Smooth muscle cell (in vitro differentiated cells): Measurements from ENCODE around the gene HHAT. TPM values are rescaled to one million over a fixed set of nuclear protein-coding genes. Genes with fewer than 3 reads are reported as not detected.
A peak's percentile ranks its signal among the peaks of the same experiment; 100 is the strongest.

Experiments
- DNase-seq: peaks from one replicate; lab custom pipeline; 2025; ENCODE audit not compliant: unreplicated experiment; lab: John Stamatoyannopoulos, UW
- H2AFZ ChIP-seq: fragments of 200-600 bp; sonication (generic); 2 replicates; pipeline ENCODE4 v1.6.0; 2016; ENCODE audit warnings: antibody characterized with exemption, low read depth, mild to moderate bottlenecking
- H3F3A ChIP-seq: fragments of 200-600 bp; sonication (generic); 2 replicates; pipeline ENCODE4 v1.6.0; 2017; ENCODE audit warnings: antibody characterized with exemption, low read depth
- H3K27ac ChIP-seq: fragments of 200-600 bp; sonication (generic); 2 replicates; pipeline ENCODE4 v1.5.1; 2016; ENCODE audit warnings: low read depth, mild to moderate bottlenecking
- H3K27me3 ChIP-seq: fragments of 200-600 bp; sonication (generic); 2 replicates; pipeline ENCODE4 v1.6.1; 2016; ENCODE audit warnings: low read depth, mild to moderate bottlenecking
- H3K36me3 ChIP-seq: fragments of 200-600 bp; sonication (generic); 2 replicates; pipeline ENCODE4 v1.5.1; 2016; ENCODE audit warnings: low read depth
- H3K4me1 ChIP-seq: fragments of 200-600 bp; sonication (generic); 2 replicates; pipeline ENCODE4 v1.5.1; 2016; ENCODE audit warnings: low read depth
- H3K4me2 ChIP-seq: fragments of 200-600 bp; sonication (generic); 2 replicates; pipeline ENCODE4 v1.6.0; 2016; ENCODE audit warnings: mild to moderate bottlenecking
- H3K4me3 ChIP-seq: fragments of 200-600 bp; sonication (generic); 2 replicates; pipeline ENCODE4 v1.5.1; 2016; ENCODE audit warnings: mild to moderate bottlenecking
- H3K79me2 ChIP-seq: fragments of 200-600 bp; sonication (generic); 2 replicates; pipeline ENCODE4 v1.6.0; 2016; ENCODE audit warnings: low read depth, mild to moderate bottlenecking
- H3K9ac ChIP-seq: fragments of 200-600 bp; sonication (generic); 2 replicates; pipeline ENCODE4 v1.6.0; 2016; ENCODE audit warnings: low read depth
- H3K9me3 ChIP-seq: fragments of 200-600 bp; sonication (generic); replicated peaks from 2 replicates; pipeline ENCODE4 v1.5.1; 2016; ENCODE audit warnings: low read depth
- H4K20me1 ChIP-seq: fragments of 200-600 bp; sonication (generic); 2 replicates; pipeline ENCODE4 v1.6.0; 2016; ENCODE audit warnings: low read depth
- CTCF ChIP-seq: fragments of 200-600 bp; sonication (generic); IDR thresholded peaks from 2 replicates; pipeline ENCODE4 v1.5.1; 2017; ENCODE audit warnings: borderline replicate concordance, mild to moderate bottlenecking, antibody characterized with exemption; ENCODE audit not compliant: insufficient read depth, poor library complexity, severe bottlenecking
- WGBS: methylation state at CpG from one replicate; pipeline ENCODE4 v1.1.7; 2016; ENCODE audit warnings: low lambda C conversion rate; 5-methylcytosine and 5-hydroxymethylcytosine counted together
- polyA plus RNA-seq: library from polyadenylated mRNA; unstranded; fragments of >200 nt; fragmentation: Nextera tagmentation; extraction: Ambion mirVana; gene quantifications from 2 replicates; pipeline ENCODE4 v1.2.1, GENCODE V29; 2016
- total RNA-seq: library from RNA; depleted of rRNA; stranded (reverse); fragments of >200 nt; gene quantifications from 2 replicates; pipeline ENCODE4 v1.2.3, GENCODE V29; 2014

The HHAT gene
- total and polyA plus RNA-seq, 2 experiments from 2014 or later: 4.6 to 9.8 TPM

- no peak overlapping the region for H2AFZ ChIP-seq
- H3K9me3 ChIP-seq: no peaks in the 10 kb centered on the region
- no peak for DNase-seq
- H3K27me3 ChIP-seq: no peaks in the 10 kb centered on the region
- H3F3A ChIP-seq: no peaks in the 10 kb centered on the region
- 69% methylated on average over 6 of the region's 6 CpGs for WGBS
- H3K27ac ChIP-seq: peak overlapping the region; percentile 83
- TF ChIP-seq CTCF: no peak
- no peaks in the 10 kb centered on the region for H3K79me2 ChIP-seq
- no peaks in the 10 kb centered on the region for H3K36me3 ChIP-seq
- no peak overlapping the region for H3K4me2 ChIP-seq
- H3K4me3 ChIP-seq: no peak overlapping the region
- no peaks in the 10 kb centered on the region for H4K20me1 ChIP-seq
- H3K9ac ChIP-seq: no peak overlapping the region
- H3K4me1 ChIP-seq: peaks cover 9% of the 10 kb centered on the region
Observed at GRCh38 chr1:210372931-210373627, 44.4 kb downstream of the HHAT start.

- H3K9me3 ChIP-seq: no peaks in the 10 kb centered on the region
- H3K27ac ChIP-seq: peak overlapping the region; percentile 83
- peak overlapping the region; percentile 68 for H3K4me2 ChIP-seq
- H3K36me3 ChIP-seq: no peaks in the 10 kb centered on the region
- no peak overlapping the region for H2AFZ ChIP-seq
- no peaks in the 10 kb centered on the region for H3F3A ChIP-seq
- no peaks in the 10 kb centered on the region for H3K27me3 ChIP-seq
- WGBS: 50% methylated on average over 1 of the region's 1 CpG
- H3K79me2 ChIP-seq: no peaks in the 10 kb centered on the region
- peak overlapping the region; percentile 26 for H3K4me3 ChIP-seq
- H4K20me1 ChIP-seq: no peaks in the 10 kb centered on the region
- no peak overlapping the region for H3K9ac ChIP-seq
- peaks cover 11% of the 10 kb centered on the region for H3K4me1 ChIP-seq
- no peak for DNase-seq
- TF ChIP-seq CTCF: no peak
Observed at GRCh38 chr1:210373628-210373877, 44.9 kb downstream of the HHAT start.

- peak overlapping the region; percentile 68 for H3K4me2 ChIP-seq
- peak; percentile 93 for TF ChIP-seq CTCF
- H3F3A ChIP-seq: no peaks in the 10 kb centered on the region
- no peaks in the 10 kb centered on the region for H3K36me3 ChIP-seq
- 5% methylated on average over 9 of the region's 9 CpGs for whole genome bisulfite sequencing
- H3K4me3 ChIP-seq: peak overlapping the region; percentile 26
- H3K27me3 ChIP-seq: no peaks in the 10 kb centered on the region
- H4K20me1 ChIP-seq: no peaks in the 10 kb centered on the region
- peak overlapping the region; percentile 75 for H3K9ac ChIP-seq
- no peaks in the 10 kb centered on the region for H3K79me2 ChIP-seq
- no peak overlapping the region for H2AFZ ChIP-seq
- peaks cover 11% of the 10 kb centered on the region for H3K4me1 ChIP-seq
- no peaks in the 10 kb centered on the region for H3K9me3 ChIP-seq
- no peak for DNase-seq
- H3K27ac ChIP-seq: peak overlapping the region; percentile 83
Observed at GRCh38 chr1:210373878-210374599, 45.3 kb downstream of the HHAT start.

GRCh38 chr1:210374600-210374953 lies 45.9 kb downstream of the HHAT start:
- H3K4me1 ChIP-seq: peaks cover 11% of the 10 kb centered on the region
- H3K4me3 ChIP-seq: no peak overlapping the region
- no peak overlapping the region for H2AFZ ChIP-seq
- no peaks in the 10 kb centered on the region for H3K36me3 ChIP-seq
- H3K9ac ChIP-seq: no peak overlapping the region
- no peak overlapping the region for H3K4me2 ChIP-seq
- H3K27ac ChIP-seq: peak overlapping the region; percentile 83
- no peak for DNase-seq
- no peaks in the 10 kb centered on the region for H3F3A ChIP-seq
- H4K20me1 ChIP-seq: no peaks in the 10 kb centered on the region
- H3K9me3 ChIP-seq: no peaks in the 10 kb centered on the region
- H3K27me3 ChIP-seq: no peaks in the 10 kb centered on the region
- WGBS: 24% methylated on average over 4 of the region's 4 CpGs
- TF ChIP-seq CTCF: no peak
- H3K79me2 ChIP-seq: no peaks in the 10 kb centered on the region
